Epidermal melanocyte (primary cell): ENCODE data around the gene ETV1.

ENCODE experiments used
- DNase-seq: peaks from one replicate; pipeline ENCODE4 v3.0.0; 2011; ENCODE audit warnings: low spot score; ENCODE audit not compliant: insufficient read length

The ETV1 gene

DNA sequence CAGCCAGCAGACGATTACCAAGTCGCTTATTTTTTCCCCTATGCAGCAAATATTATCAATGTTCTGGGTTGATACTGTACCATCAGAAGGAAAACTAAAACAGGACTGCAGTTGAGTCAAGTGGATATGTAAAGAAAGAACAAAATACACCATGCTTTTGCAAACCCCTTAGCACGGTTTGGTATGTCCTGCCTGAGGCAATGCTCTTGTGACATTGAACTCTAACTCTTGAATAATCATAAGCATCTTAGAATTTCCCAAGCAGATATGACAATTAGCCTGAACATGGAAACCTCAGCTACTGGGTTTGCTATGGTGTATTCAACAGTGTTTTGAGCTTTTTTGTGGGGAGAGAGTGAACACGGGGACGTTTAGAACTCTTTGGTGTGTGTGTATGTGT, 107.4 kb downstream of the ETV1 start:
- DNase-seq: no peak

DNA sequence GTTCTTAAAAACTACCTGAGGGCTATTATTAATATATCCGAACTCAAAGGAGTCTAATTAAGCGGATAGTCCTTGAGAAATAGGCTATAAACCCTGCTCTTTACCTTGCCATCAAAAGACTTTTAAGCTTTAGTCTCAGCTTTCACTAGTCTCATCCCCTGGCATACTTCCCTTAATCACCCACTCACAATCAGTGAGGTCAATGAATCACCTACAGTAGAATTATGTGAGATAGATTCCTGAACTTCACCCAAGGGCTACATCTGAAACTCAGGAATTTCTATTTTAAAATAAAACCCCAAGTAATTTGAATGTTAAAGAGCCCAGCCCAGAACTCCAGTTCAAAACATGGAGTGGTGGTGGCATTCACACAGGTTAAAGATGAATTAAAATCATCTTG, 108.7 kb downstream of the ETV1 start:
- DNase-seq: no peak

DNA sequence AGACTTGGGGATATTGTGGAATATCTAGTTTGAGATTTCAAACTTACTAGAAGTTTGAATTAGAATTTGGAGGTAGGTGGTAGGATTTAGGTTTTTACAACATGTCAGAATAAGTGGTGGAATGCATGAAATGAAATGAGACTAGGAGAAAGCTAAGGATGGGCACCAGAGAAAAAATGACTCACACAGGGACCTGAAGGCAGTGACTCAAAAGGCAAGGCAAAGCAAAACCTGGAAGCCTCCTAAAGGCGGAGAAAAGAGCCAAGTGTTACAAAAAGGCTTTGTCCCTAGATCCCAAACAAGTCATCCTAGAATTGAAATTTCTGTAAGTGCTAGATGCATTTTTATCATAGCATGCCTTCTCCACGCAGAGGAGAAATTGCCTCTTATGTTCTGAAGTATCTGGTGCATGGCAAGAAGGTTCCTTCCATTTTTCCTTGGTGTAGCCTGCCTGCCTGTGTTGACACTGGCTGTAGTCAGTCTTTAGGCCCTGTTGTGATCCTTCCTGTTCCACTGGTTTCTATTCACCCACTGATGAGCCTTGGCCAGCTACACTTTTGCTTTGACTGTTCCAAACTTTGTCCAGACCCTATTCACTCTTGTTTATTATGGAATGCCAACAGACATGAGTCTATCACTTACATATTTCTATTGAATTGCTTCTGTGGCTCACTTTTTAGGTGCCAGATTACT, 109.3 kb downstream of the ETV1 start:
- DNase-seq: no peak

GRCh38 chr7:13879143-13879542, 110.3 kb downstream of the ETV1 start:
- DNase-seq: no peak

DNA sequence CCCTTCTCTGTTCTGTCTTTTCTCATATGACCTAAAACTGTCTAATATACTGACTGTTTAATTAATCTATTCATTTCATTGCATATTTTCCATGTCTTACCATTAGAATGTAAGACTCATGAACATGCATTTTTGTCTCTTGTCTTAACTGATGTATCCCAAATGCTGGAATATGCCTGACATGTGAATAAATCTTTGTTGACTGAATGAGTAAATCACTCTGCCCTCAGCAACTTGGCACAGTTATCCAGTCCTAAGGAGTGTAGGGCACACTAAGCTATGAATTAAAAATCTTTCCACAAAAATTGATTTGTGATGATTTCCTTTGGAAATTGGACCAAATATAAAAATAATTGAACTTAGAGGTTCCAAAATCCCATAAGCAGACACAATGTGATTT, 111.3 kb downstream of the ETV1 start:
- DNase-seq: no peak

DNA sequence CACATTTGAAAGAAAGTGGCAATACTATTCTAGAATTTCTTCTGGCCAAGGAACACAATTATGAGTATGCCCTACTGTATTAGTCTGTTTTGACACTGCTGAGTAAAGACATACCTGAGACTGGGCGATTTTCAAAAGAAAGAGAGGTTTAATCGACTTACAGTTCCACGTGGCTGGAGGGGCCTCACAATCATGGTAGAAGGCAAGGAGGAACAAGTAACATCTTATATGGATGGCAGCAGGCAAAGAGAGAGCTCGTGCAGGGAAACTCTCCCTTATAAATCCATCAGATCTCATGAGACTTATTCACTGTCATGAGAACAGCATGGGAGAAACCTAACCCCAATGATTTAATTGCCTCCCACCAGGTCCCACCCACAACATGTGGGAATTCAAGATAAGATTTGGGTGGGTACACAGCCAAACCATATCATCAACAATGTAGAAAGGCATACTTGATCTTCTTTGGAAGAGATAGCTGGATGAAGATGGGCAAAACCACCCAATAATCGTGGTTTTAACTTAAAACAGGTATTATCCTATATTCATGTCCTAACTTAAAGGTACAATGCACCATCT, 113.9 kb downstream of the ETV1 start:
- DNase-seq: no peak

GRCh38 chr7:13874783-13875182, 114.7 kb downstream of the ETV1 start:
- no peak for DNase-seq

- DNase-seq: no peak
These were observed 116.8 kb downstream of the ETV1 start for GRCh38 chr7:13872709-13873108.

- DNase-seq: no peak
These were observed 118.5 kb downstream of the ETV1 start for GRCh38 chr7:13871008-13871407.

- no peak for DNase-seq
These were observed 128.7 kb downstream of the ETV1 start for GRCh38 chr7:13860734-13861133.

GRCh38 chr7:13856012-13856411, 133.5 kb downstream of the ETV1 start:
- DNase-seq: no peak

GRCh38 chr7:13852281-13852968, 137.0 kb downstream of the ETV1 start:
- DNase-seq: no peak

DNA sequence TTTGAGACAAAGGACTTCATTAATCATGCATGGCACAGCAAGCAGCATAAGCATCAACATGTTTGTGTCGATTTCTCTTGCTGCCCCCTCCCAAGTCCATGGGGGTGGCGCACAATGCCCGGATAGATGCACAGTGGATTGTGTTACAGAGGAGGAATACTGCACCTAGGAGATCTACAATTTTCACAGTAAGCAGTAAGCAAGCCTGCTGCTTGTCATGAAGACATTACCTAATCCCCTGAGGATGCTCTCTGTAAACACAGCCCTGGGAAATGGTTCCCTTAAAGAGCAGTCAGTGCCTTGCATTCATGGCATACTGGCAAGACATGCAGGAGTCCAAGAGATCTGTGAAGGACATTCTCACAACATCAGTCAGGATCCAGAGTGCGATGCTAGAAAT, 137.7 kb downstream of the ETV1 start:
- no peak for DNase-seq

GRCh38 chr7:13850185-13850752, 139.2 kb downstream of the ETV1 start:
- DNase-seq: peak; percentile 40

GRCh38 chr7:13849163-13849892, 140.1 kb downstream of the ETV1 start:
- DNase-seq: no peak

DNA sequence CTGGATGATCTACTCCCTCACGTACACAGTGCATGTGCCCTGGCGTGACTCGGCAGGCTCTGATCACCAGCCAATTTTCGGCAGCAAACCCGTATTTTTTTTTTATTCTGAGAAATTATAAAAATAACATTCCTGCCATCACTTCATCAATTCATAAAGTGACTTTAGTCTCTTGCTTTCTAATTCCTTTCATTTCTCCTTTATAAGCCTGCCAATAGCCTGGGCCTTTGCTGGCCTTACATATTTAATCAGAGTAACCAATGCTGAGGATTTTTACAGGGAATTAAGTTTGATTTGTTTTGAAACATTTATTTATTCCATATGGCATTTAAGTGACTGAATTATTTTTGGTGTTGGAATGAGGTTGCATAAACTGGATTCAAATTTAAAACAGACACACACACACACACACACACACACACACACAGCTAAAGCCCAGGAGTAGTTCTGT, 140.8 kb downstream of the ETV1 start:
- DNase-seq: no peak

- no peak for DNase-seq
These were observed 143.1 kb downstream of the ETV1 start for GRCh38 chr7:13846386-13846785.

DNA sequence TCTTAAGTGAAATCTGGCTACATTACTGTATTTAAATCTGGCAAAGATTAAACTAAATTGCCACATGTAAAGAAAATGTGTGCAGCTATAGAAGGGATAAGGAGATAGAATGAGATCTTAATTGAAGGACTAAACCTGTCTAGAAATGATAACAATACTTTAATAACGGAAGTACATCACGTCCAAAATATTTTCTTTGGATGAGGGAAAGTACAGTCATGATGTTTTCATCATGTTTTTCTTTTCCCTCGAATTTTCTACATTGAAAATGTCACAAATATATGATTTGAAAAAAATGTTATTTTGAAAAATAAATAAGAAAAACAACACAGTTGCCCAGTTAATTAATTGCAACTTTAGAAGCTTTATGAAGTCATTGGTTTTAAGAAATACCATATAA, 143.9 kb downstream of the ETV1 start:
- no peak for DNase-seq

DNA sequence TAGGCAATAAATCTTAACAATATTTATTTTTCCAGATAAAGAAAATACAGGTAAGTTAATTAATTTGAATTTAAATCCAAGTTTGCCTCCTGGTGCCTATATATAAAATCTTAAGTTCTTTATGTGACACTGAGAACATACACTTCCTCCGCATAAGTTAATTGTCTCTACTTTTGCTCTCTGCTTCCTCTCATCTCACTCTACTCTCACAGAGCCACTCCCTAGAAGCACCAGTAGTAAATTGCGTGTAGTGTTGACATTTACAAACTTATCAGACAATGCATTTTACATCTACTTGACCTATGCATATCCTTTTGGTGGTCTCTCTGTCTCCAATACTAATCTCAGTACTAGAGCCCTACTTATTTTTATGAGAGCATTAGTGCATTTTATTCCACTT, 144.5 kb downstream of the ETV1 start:
- no peak for DNase-seq

DNA sequence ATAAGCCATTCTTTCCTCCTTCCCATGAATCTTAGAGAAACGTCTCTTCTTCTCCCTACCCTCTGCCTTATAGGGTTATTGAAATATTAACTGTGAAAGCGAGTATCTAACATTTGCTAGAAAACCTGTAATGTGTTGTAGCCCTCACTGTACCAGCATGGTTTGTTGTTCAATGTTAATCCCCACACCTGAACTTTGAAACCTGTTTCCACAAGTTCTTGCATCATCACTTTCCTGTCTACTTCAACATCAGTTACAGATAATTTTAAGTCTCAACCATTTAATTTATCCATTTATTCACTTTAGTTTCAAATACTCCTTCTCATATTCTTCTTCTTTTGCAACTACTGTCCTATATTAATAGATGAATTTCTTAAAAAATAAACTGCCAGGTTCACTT, 148.2 kb downstream of the ETV1 start:
- DNase-seq: no peak
